Type B pancreatic cell (in vitro differentiated cells): Measurements from ENCODE around the gene KREMEN1. TPM values are rescaled to one million over a fixed set of nuclear protein-coding genes. Genes with fewer than 3 reads are reported as not detected.

Experiments
- DNase-seq: peaks from one replicate; pipeline ENCODE4 v3.0.0; 2021; ENCODE audit warnings: mixed read lengths; ENCODE audit not compliant: unreplicated experiment; ENCODE audit errors: extremely low spot score
- H3K27ac Mint-ChIP-seq: 2 replicates; pipeline ENCODE4 v1.8.0; 2021; ENCODE audit warnings: mild to moderate bottlenecking, mixed read lengths
- H3K27me3 Mint-ChIP-seq: 2 replicates; pipeline ENCODE4 v1.8.0; 2021; ENCODE audit warnings: mixed read lengths
- H3K36me3 Mint-ChIP-seq: 2 replicates; pipeline ENCODE4 v1.8.0; 2021; ENCODE audit warnings: mixed read lengths
- H3K4me1 Mint-ChIP-seq: one replicate; pipeline ENCODE4 v1.8.0; 2021; ENCODE audit warnings: mixed read lengths; ENCODE audit not compliant: unreplicated experiment
- H3K4me3 Mint-ChIP-seq: 2 replicates; pipeline ENCODE4 v1.8.0; 2021; ENCODE audit warnings: mild to moderate bottlenecking, mixed read lengths
- H3K9me3 Mint-ChIP-seq: 2 replicates; pipeline ENCODE4 v1.8.0; 2021; ENCODE audit warnings: mixed read lengths
- total RNA-seq: library from RNA; stranded (reverse); gene quantifications from 2 replicates; pipeline ENCODE4 v1.2.1, GENCODE V29; 2021; ENCODE audit warnings: low replicate concordance
- TF ChIP-seq, protein P1 (sequence below): fragments of 200-600 bp; sonication (generic); conservative IDR thresholded peaks from 2 replicates; pipeline ENCODE4 v1.5.0; 2021; ENCODE audit warnings: antibody characterized with exemption, mild to moderate bottlenecking

Gene KREMEN1
- total RNA-seq, 1 donor from 2014 or later, result 26.2 TPM

- no peak overlapping the region for H3K4me3 Mint-ChIP-seq
These were observed 17.2 kb downstream of the KREMEN1 start for GRCh38 chr22:29090039-29090438.

GRCh38 chr22:29092243-29092642 lies 19.4 kb downstream of the KREMEN1 start:
- Mint-ChIP-seq H3K36me3 (peaks cover 8% of the 10 kb centered on the region), H3K4me3 (no peak overlapping the region), H3K9me3 (no peaks in the 10 kb centered on the region), H3K27me3 (no peaks in the 10 kb centered on the region), H3K27ac (no peak overlapping the region), H3K4me1 (peaks cover 52% of the 10 kb centered on the region)
- no peak for DNase-seq
- TF ChIP-seq, protein P1, sequence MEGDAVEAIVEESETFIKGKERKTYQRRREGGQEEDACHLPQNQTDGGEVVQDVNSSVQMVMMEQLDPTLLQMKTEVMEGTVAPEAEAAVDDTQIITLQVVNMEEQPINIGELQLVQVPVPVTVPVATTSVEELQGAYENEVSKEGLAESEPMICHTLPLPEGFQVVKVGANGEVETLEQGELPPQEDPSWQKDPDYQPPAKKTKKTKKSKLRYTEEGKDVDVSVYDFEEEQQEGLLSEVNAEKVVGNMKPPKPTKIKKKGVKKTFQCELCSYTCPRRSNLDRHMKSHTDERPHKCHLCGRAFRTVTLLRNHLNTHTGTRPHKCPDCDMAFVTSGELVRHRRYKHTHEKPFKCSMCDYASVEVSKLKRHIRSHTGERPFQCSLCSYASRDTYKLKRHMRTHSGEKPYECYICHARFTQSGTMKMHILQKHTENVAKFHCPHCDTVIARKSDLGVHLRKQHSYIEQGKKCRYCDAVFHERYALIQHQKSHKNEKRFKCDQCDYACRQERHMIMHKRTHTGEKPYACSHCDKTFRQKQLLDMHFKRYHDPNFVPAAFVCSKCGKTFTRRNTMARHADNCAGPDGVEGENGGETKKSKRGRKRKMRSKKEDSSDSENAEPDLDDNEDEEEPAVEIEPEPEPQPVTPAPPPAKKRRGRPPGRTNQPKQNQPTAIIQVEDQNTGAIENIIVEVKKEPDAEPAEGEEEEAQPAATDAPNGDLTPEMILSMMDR, result no peak

More at GRCh38 chr22:29090039-29090438, 17.2 kb downstream of the KREMEN1 start:
- H3K27me3 Mint-ChIP-seq, result no peaks in the 10 kb centered on the region
- TF ChIP-seq, protein P1, result no peak
- H3K36me3 Mint-ChIP-seq, result peaks cover 8% of the 10 kb centered on the region
- DNase-seq, result no peak
- H3K9me3 Mint-ChIP-seq, result no peaks in the 10 kb centered on the region
- peaks cover 39% of the 10 kb centered on the region for H3K4me1 Mint-ChIP-seq
- no peak overlapping the region for H3K27ac Mint-ChIP-seq

- H3K9me3 Mint-ChIP-seq, result no peaks in the 10 kb centered on the region
- DNase-seq, result no peak
- no peak overlapping the region for H3K27ac Mint-ChIP-seq
- TF ChIP-seq, protein P1, result no peak
- H3K4me1 Mint-ChIP-seq, result peaks cover 57% of the 10 kb centered on the region
- H3K36me3 Mint-ChIP-seq, result peaks cover 8% of the 10 kb centered on the region
- no peak overlapping the region for H3K4me3 Mint-ChIP-seq
- no peaks in the 10 kb centered on the region for H3K27me3 Mint-ChIP-seq
These were observed 20.2 kb downstream of the KREMEN1 start for GRCh38 chr22:29093030-29093429.

DNA sequence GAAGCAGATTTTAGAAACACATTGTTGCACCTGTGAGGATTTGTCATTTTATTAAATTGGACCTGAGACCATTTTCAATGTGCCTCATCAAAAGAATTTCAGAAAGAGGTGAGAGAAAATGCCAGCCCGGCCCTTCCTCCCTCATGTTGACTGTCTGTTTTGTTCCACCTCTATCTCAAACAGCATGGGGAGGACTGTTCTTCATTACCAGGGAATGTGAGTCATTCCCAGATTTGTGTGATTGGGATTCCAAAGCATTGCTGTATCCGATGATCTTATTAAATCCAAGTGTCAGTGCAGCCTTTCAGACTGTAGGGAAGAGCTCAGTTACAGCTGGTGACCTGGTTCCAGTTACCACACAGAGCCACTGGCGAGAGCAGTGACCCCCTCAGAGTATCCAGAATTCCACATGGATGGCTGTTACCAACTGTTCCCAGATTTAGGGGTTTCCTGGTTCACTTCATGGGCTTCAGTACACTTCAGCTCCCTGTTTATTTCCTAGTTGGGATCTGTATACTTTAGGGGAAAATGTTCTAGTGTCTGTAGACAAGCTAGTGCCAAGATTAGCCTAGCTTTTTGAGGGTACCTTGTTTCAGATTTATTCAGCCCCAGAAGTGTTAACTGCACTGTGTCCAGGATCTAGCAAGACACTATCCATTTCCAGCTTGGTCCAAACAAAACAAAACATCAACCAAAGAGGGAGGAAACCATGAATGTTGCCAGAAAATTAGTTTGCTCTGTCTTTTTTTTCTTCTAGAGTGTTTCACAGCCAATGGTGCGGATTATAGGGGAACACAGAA lies 20.9 kb downstream of the KREMEN1 start:
- Mint-ChIP-seq H3K4me3 (no peak overlapping the region), H3K27me3 (no peaks in the 10 kb centered on the region), H3K27ac (no peak overlapping the region), H3K4me1 (peaks cover 60% of the 10 kb centered on the region), H3K36me3 (peaks cover 12% of the 10 kb centered on the region), H3K9me3 (no peaks in the 10 kb centered on the region)
- no peak for DNase-seq
- TF ChIP-seq, protein P1, result no peak

DNA sequence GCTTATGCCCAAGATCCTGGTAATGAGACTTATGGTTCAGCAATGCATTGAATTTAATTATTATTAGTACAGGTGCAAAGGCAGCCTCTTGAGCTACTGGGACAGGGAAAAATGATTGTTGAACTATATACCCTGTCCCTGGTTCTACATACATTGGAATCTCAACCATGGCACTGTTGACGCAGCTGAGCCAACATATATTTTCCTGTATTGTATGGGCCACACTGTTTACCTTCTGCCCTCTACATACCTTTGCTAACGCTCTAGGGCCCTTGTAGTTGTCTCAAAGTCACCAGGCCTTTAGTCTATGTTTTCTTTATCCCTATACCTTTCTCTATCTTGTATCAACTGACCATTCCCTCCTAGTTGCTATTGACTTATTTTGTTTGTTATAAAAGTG lies 22.6 kb downstream of the KREMEN1 start:
- Mint-ChIP-seq H3K4me1 (peaks cover 44% of the 10 kb centered on the region), H3K4me3 (no peak overlapping the region), H3K9me3 (no peaks in the 10 kb centered on the region), H3K36me3 (peaks cover 10% of the 10 kb centered on the region), H3K27ac (no peak overlapping the region), H3K27me3 (no peaks in the 10 kb centered on the region)
- TF ChIP-seq, protein P1, result no peak
- no peak for DNase-seq
